GM04504 (cell line): ENCODE measurements around the gene EEF1B2.
A peak's percentile ranks its signal among the peaks of the same experiment; 100 is the strongest.
"Not testable (repeated sequence)": the region's sequence is repeated elsewhere in the genome, so short reads cannot be mapped to it uniquely, and the experiment has no call there.

Experiments used
- DNase-seq: peaks from one replicate; pipeline ENCODE4 v3.0.0-alpha.2; 2012; ENCODE audit warnings: low read depth

EEF1B2 gene

GRCh38 chr2:206159346-206160124 lies at the start of gene EEF1B2, which contains the start of gene NDUFS1:
TSS of gene EEF1B2 (plus strand) at chr2:206159895. CDS start at chr2:206159980, 85 bp downstream.
TSS of gene NDUFS1 (minus strand) at chr2:206159444. CDS start at chr2:206153678, 5,766 bp downstream.
- peak; percentile 96 for DNase-seq

DNA sequence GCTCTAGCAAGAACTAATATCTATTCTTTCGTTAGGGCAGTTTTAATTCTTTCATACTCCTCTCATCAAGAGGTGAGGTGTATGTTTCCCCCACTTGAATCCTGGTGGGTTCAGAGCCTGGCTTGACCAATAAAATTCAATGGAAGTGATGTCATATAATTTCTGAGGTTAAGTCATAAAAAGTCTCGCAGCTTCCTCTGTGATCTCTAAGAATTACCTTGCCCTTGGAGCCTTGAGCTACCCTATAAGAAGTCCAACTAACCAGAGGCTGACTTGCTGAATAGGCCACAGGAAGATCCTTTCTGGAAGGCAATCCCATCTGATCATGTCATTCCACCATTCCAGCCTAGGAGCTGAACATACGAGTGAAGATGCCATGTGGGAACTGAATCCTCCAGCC lies 47.6 kb upstream of the EEF1B2 start:
- no peak for DNase-seq

GRCh38 chr2:206112846-206113547 lies 46.7 kb upstream of the EEF1B2 start:
- DNase-seq, result peak; percentile 16

GRCh38 chr2:206115026-206115578 lies 44.6 kb upstream of the EEF1B2 start:
- DNase-seq, result no peak

- no peak for DNase-seq
Observed at GRCh38 chr2:206116278-206116677, 43.4 kb upstream of the EEF1B2 start.

DNA sequence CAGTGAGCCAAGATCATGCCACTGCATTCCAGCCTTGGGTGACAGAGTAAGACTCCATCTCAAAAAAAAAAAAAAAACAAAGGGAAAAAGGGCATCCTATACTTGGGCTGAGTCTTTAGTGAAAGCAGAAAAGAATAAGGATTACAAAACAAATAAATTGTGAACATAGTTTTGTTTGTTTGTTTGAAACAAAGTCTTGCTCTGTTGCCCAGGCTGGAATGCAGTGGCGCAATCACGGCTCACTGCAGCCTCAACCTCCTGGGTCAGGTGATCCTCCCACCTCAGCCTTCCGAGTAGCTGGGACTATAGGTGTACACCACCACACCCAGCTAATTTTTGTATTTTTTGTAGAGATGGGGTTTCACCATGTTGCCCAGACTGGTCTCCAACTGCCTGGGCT lies 37.1 kb upstream of the EEF1B2 start:
- DNase-seq, result not testable (repeated sequence)

GRCh38 chr2:206125901-206126300 lies 33.8 kb upstream of the EEF1B2 start:
- DNase-seq, result no peak

DNA sequence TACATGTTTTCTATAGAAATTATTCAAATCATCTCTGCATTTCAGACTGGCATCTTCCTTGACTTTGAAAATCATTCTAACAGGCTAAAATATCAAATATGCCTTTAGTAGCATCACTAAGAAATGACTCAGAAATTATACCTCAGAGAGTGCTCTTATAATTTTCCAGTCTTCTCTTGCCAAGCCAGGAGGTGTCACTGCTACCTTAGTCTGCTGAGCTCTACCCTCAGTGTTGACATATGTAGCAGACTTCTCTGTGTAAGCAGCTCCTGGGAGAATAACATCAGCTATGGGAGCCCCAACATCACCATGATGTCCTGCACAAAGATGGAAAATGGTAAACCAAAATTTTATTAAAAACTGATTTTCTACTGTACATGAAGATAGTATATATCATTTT lies 32.0 kb upstream of the EEF1B2 start:
- DNase-seq, result no peak

DNA sequence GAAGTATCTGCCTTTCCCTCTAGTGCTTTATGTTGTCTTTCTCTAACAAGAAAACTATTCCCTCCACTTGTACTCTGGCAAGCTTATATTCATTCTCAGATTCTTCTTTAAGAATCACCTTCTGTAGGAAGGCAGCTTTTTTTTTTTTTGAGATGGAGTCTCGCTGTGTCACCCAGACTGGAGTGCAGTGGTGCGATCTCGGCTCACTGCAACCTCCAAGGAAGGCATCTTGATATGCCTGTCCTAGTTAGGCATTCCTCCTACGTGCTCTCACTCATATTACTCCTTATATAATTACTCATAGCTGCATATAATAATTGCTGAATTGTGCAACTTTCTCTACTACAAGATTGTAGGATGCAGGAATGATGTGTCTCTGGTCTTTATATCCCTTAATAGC lies 16.2 kb upstream of the EEF1B2 start:
- no peak for DNase-seq

DNA sequence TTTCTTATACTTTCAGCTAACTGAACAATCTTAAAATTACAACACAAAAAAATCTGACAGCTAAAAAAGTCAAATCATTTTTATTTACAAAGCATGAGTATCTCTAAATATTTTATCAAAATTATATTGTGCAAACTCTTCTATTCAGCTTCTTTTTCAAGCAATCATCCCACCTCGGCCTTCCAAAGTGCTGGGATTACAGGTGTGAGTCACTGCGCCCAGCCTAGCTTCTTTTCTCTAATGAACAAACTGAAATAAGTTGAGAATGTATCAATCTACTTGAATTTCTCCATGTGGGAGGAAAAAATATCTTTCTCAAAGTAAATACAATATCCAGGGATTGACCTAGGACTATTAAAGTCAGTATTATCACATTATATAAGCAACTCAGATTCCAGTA lies 15.3 kb upstream of the EEF1B2 start:
- no peak for DNase-seq

DNA sequence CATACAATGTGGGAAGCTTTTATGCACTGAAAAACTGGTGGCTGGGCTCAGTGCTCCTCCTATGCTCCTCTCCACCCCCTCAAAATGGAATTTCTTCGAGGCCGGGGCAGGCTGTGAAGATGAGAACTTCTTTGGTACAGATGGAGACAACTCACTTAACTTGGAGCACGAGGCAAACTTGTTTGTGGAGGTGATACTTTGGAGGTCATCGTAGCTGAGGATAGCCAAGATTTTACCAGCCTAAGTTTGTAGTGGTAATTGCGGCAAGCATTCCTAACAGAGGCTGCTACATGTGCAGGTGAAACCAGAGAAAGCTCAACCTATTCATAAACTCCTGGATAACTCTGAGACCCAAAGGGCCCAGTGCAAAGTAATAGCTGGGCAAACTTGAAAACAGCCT lies 14.0 kb upstream of the EEF1B2 start:
- no peak for DNase-seq

- no peak for DNase-seq
Observed at GRCh38 chr2:206149330-206149729, 10.4 kb upstream of the EEF1B2 start.

DNA sequence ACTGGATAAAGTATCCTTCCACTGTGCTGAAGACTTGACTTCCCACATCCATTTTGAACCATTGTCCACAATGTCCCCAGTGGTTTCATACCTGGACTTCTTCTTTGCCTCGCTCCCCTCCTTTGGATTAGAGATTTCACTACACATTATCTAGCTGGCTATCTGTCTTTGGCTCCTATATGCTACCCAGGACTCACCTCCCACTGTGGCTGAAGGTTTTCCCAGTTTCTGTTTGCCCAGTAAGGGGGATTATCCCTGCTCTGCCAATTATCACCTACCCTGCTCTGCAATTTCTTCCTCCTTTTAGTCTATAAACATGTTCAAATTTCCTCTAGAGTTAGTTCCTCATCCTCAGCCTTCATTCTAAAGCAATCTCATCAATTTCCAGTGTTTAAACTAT lies 9.5 kb upstream of the EEF1B2 start:
- DNase-seq, result no peak

DNA sequence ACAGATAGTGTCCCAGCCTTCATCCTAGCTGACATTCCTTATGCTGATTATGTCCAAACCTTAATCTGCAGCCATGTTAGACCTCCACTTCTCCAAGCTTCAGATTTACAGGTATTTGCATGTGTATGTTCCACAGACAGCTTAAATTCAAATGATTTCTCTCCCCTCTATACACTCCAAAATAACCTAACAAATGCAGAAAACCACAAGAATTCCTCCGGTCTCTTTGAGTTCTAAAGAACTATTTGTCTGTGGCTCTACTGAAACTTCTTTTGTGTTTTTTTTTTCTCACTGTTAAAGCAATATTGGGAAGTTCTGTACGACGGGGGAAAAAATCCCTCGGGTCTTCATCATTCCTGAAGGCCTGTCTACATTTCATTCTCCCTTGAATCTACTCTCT lies 9.1 kb upstream of the EEF1B2 start:
- no peak for DNase-seq

GRCh38 chr2:206154197-206154596 lies 5.5 kb upstream of the EEF1B2 start:
- DNase-seq, result no peak

GRCh38 chr2:206157014-206157413 lies 2.7 kb upstream of the EEF1B2 start:
- DNase-seq, result not testable (repeated sequence)

DNA sequence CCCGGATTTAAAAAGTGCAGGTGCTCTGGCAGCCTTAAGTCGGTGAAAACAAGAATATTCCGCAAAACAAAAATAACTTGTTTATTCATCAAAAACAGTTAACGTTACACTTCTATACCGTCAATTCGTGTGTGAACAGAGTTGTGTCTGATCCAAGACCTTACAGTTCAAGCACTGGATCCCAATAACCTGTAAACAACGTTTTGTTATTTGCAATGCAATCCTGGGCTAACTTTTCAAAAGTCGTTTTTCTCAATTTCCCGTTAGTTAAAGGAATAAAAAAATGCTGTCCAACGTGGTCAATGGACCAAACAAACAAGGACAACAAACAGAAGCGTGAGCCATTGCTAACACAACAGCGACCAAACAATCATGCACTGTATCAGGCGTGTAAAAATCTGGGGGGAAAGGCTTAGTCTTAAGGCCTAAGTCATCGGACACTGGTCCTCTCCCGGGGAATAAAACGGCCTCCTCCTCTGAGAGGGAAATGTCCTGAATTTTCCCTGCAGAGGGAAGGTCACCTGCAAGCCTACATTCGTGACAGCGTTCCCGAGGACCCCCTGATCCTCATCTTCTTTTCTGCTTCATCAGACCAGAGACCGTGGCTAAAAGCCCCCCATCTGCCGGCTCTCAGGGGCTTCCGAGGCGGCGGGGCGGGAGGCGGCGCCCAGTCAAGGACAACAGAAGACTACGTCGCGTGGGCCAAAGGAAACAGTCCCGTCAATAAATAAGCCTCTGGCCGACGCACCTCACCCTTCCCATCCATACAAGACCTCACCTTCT lies 941 bp upstream of the EEF1B2 start:
- DNase-seq, result peak; percentile 14

- DNase-seq, result peak; percentile 16
Observed at GRCh38 chr2:206160125-206160806, 571 bp downstream of the EEF1B2 start.

GRCh38 chr2:206160807-206161179 lies 1.1 kb downstream of the EEF1B2 start:
- DNase-seq, result no peak

DNA sequence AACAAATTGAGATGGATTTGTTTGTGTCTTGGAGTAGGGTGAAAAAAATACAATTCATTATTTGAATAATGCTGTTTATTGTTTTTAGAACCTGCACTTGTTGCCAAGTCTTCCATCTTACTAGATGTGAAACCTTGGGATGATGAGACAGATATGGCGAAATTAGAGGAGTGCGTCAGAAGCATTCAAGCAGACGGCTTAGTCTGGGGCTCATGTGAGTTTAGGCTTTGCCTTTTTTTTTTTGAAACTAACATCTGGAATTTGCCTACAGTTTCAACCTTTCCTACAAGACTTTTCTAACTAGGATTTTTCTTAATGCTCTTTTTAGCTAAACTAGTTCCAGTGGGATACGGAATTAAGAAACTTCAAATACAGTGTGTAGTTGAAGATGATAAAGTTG lies 2.7 kb downstream of the EEF1B2 start:
- DNase-seq, result not testable (repeated sequence)

DNA sequence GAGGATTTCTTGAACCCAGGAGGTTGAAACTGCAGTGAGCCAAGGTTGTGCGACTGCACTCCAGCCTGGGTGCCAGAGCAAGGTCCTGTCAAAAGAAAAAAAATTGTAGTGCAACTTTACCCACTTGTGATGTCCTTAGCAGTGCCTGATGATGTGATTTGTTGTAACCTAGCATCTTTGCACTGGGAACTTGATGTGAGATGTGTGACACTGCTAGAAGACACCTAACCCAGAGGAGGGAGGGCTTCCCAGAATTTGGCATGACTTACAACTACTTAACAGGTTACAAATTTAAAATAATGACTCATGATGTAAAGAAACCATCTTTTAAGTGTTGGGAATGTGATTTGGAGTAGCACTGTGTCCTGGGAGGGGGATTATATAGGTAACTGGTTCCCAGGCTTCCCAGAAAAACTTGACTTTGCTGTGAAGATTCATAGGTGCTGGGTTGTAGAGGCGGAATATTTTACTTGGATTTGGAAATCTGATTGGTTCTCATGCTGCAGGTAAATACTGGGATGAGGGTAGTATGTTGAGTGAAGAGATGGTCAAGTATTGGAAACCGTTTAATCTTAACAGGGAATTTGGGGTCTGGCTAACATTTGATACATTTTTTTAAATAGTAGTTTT lies 3.7 kb downstream of the EEF1B2 start:
- no peak for DNase-seq
